Panc1 (cell line): Measurements from ENCODE around the gene FXR1.

ENCODE experiments used
- CTCF ChIP-seq: fragments of 450-650 bp; IDR thresholded peaks from 2 replicates; pipeline ENCODE4 v1.5.1; 2017; ENCODE audit warnings: mild to moderate bottlenecking
- TCF7L2 ChIP-seq: IDR thresholded peaks from 2 replicates; pipeline ENCODE4 v1.6.1; 2011; ENCODE audit warnings: mild to moderate bottlenecking, low read depth, low read length, inconsistent platforms

- TF ChIP-seq CTCF (no peak), TCF7L2 (no peak)
Observed at GRCh38 chr3:181008796-181009195, 96.3 kb downstream of the FXR1 start.
